NCI-H345 (cell line): ENCODE measurements around the gene GARIN5B.
A peak's percentile ranks its signal among the peaks of the same experiment; 100 is the strongest.
"Not testable (repeated sequence)": the region's sequence is repeated elsewhere in the genome, so short reads cannot be mapped to it uniquely, and the experiment has no call there.

Experiments
- DNase-seq: peaks from one replicate; lab custom pipeline; 2025; lab: John Stamatoyannopoulos, UW

GARIN5B gene

DNA sequence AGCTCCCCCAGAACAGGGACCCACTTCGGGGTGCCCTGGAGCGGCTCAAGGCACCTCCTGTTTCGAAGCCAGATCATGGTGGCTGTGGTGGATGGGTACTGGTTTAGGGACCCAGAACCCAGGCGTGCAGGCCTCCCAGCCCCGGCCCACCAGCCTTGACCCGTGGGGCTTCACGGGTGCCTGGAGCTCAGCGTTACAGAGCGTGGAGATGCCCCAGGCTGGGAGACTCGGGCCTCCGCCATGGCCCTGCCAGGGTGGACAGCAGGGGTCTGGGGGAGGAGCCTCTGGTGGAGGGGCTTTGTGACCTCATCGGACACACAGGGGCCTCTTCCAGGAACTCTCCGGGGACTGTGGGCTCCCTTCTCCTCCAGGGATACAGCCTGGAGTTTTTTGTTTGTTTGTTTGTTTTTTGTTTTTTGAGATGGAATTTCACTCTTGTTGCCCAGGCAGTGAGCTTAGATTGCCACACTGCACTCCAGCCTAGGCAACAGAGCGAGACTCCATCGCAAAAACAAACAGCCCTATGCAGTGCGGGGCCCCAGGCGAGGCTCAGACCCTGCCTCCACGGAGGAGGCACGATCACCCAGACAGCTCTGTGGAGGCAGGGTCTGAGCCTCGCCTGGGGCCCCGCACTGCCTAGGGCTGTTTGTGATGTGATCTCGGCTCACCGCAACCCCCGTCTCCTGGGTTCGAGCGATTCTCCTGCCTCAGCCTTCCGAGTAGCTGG lies at the start of gene GARIN5B:
Gene GARIN5B, minus strand, starts transcription at position 271 of the 727 bp plus-strand sequence. Its CDS starts 194 bp downstream, at position 77.
- no peak for DNase-seq

- no peak for DNase-seq
Measured at GRCh38 chr19:55410168-55410567, 47.1 kb upstream of the GARIN5B start.

- not testable (repeated sequence) for DNase-seq
Measured at GRCh38 chr19:55409179-55409578, 46.1 kb upstream of the GARIN5B start.

GRCh38 chr19:55408533-55408872 lies 45.4 kb upstream of the GARIN5B start:
- DNase-seq, result no peak

- peak; percentile 97 for DNase-seq
Measured at GRCh38 chr19:55407800-55408532, 44.9 kb upstream of the GARIN5B start.

DNA sequence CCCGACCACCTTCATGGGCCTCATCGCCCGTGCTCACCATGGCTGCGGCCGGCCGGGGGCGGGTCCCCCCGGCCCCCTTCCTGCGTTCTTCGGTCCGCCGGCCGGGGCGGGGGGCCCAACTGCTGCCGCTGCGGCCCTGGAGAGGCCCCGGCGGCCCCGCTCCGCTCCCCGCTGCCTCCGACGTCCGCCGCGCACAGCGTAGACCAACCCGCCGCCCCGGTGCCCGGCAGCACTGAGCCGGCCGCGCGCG lies 44.4 kb upstream of the GARIN5B start, which contains the start of gene UBE2S:
Gene UBE2S, minus strand, starts transcription at position 239 of the 250 bp plus-strand sequence. Its CDS starts 199 bp downstream, at position 40.
- DNase-seq, result not testable (repeated sequence)

- no peak for DNase-seq
Measured at GRCh38 chr19:55406826-55407549, 43.9 kb upstream of the GARIN5B start.

DNA sequence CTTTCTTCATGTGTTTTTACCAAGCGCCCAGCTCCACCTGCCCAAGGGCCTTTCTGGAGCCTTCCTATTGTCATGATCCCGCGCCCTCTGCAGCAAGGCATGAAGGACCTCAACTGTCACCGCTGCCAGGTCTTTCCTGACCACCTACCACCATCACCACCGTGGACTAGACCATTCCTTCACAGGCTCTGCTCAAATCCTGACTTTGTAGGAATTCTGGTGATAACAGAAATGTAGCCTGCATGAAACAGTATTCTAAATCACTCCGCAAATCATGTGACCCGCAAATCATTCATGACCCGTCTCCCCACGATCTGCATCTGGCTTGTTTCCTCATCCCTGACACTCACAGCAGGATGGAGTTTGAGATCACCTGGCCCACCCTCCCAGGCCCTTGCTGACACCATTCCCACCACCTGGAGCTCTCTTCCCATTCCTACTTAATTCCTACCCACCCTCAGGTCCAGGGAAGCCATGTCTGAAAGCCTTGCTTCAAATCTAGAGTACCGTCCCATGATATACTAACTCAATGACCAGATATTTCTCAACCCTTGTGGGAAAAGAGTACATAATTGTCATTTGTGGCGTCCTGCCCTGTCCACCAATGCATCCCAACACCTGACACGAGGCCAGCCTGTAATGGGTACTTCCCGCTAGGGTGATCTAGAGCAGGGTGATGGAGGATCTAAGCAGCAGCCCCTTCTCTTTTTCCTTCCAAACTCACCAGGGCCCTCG lies 43.2 kb upstream of the GARIN5B start:
- no peak for DNase-seq

DNA sequence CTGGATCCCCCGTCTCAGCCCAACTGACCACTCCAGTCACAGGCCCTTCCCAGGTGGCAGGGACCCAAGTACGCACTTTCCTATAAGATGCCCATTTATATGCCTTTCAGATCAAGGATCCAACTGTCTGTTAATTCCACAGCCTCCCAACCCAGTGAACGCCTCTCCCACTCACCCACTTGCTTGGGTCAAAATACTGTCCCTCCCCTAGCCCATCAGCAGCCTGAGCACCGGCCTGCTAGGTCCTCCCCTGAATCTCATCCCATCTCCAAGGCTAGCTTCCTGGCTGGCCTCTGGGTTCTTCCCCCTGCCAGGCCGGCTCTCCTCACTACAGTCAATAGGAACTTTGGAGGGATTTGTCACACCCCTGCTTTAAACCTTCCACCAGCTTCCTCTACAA lies 42.6 kb upstream of the GARIN5B start:
- DNase-seq, result no peak

DNA sequence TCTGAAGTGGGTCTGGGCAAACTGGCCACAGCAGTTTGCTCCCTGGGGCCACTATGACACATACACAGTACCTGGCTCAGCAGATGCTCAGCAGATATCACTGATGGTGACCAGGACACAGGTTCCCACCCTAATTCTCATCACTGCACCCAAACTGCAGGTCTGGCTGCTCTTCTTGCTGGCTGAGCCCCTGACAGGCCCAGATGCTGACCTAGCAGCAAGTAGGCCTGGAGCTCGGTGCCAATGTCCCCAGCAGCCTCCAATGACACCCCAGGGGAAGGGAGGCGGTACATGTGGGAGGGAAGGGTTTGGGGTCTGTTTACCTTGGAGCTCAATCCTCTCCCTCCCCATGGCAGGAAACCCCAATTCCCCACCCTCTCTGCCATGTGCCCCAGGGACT lies 39.4 kb upstream of the GARIN5B start:
- DNase-seq, result no peak

- not testable (repeated sequence) for DNase-seq
Measured at GRCh38 chr19:55401390-55401789, 38.3 kb upstream of the GARIN5B start.

GRCh38 chr19:55400281-55401087 lies 37.4 kb upstream of the GARIN5B start:
- DNase-seq, result no peak

GRCh38 chr19:55398200-55398925 lies 35.3 kb upstream of the GARIN5B start:
- DNase-seq, result no peak

DNA sequence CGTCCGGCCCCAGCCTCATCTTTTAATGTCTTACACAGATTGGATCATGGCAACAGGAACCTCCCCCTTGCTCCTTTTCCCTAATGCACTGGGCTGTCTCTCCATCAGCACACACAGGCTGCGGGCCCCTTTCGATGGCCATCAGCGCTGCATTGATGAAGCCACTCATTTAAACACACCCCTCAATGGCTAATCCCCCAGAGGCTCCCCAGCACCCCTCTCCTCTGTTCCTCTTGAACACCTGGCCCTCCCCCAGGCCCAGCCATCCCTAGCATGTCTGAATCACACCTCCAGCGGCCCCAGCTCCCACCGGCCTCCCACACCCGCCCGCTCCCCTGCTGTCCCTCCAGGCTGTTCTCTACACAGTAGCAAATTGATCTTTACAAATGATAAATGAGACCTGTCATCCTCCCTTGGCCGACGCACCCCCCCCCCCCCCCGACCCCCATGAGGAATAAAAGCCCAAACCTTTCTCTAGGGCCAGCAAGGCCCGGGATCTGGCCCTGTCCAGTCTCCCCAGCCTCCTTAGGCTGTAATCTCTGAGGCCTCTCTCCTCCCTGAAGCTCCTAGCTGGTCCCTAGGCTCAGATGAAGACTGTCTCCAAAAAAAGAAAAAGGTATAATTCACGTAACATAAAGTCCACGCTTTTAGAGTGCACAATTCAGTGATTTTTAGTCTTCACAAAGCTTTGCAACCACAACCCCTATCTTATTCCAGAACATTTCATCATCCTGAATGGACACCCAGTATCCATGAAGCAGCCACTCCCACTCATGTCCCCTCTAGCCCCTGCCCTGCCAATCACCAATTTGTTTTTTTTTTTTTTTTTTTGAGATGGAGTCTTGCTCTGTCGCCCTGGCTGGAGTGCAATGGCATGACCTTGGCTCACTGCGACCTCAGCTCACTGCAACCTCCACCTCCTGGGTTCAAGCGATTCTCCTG lies 30.0 kb upstream of the GARIN5B start:
- no peak for DNase-seq

DNA sequence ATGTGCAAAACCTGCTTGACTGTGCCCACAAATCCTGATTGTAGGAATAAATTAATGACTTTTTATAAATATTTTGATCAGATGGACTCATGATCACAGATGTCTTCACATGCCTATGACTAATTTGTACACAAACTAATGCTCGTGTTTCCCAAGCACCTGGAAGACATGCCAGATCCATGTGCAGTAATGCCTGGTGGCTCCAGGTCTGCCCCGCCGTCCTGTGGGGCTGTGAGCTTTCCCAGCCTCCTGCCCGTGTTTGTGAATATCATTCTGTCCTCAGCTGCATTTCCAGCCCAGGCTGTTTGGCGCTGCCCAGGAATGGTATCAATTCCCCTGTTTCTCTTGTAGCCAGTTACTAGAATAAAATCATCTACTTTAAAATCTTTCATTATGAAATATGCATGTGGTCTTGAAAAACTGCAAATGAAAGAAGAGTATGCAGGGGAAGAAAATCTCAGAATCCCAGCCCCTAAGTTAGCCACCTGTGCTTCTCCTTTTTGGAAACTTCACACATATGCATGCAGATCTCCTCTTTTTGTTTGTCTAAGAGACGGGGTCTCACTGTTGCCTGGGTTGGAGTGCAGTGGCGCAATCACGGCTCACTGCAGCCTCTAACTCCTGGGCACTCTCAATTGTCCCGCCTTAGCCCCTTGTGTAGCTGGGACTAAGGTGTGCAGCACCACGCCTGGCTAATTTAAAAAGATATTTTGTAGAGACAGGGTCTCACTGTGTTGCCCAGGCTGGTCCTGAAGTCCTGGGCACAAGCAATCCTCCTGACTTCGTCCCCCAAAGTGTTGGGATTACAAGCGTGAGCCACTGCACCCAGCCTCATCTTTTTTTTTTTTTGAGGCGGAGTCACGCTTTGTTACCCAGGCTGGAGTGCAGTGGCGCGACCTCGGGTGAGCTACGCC lies 28.9 kb upstream of the GARIN5B start:
- DNase-seq, result no peak

DNA sequence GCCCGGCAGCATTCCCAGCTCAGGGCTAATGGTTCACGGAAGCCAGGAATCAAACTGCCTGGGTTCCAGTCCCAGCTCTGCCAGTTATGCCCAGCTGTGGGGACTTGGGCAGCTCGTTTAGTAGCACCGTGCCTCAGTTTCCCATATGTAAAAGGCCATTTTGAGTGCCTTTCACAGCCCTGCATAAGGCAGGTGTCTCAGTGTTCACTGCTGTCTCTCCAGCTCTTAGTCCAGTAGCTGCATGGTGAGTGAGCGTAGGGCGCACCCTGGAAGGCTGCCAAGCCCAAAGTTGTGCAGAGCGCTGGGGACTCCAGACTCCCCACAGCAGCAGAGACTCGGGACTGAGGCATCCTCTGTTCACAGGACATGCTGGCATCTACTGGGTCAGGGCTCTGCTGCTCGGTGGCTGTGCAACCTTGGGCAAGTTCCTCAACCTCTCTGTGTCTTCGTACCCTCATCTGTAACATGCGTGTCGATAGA lies 28.2 kb upstream of the GARIN5B start:
- DNase-seq, result no peak

- DNase-seq, result no peak
Measured at GRCh38 chr19:55390461-55390880, 27.4 kb upstream of the GARIN5B start.
